Fibroblast of skin of left biceps (primary cell): ENCODE data around the gene CLDN6.

ENCODE experiments used
- DNase-seq, 2 experiments: peaks; one replicate each; pipeline ENCODE4 v3.0.0-alpha.2; 2013; ENCODE audit warnings: low read depth in 2 of 2

CLDN6 gene

GRCh38 chr16:3051494-3051893 is 33.5 kb upstream of the CLDN6 start:
- no peak for DNase-seq

GRCh38 chr16:3051009-3051408 is 33.0 kb upstream of the CLDN6 start:
- DNase-seq: no peak

DNA sequence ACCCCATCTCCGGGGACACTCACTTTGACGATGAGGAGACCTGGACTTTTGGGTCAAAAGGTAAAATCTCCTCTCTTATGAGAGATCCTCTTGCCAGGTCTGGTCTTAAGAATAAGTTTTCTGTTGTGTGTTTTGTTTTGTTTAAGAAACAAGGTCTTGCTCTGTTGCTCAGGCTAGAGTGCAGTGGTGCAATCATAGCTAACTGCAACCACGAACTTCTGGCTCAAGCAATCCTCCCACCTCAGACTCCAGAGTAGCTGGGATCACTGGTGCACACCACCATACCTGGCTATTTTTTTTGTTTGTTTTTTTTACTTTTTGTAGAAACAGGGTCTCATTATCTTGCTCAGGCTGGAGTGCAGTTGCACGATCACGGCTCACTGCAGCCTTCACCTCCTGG is 32.5 kb upstream of the CLDN6 start:
- DNase-seq: no peak

GRCh38 chr16:3049921-3050481 is 32.0 kb upstream of the CLDN6 start:
- DNase-seq: no peak

GRCh38 chr16:3047387-3047720 is 29.4 kb upstream of the CLDN6 start:
- DNase-seq: no peak

DNA sequence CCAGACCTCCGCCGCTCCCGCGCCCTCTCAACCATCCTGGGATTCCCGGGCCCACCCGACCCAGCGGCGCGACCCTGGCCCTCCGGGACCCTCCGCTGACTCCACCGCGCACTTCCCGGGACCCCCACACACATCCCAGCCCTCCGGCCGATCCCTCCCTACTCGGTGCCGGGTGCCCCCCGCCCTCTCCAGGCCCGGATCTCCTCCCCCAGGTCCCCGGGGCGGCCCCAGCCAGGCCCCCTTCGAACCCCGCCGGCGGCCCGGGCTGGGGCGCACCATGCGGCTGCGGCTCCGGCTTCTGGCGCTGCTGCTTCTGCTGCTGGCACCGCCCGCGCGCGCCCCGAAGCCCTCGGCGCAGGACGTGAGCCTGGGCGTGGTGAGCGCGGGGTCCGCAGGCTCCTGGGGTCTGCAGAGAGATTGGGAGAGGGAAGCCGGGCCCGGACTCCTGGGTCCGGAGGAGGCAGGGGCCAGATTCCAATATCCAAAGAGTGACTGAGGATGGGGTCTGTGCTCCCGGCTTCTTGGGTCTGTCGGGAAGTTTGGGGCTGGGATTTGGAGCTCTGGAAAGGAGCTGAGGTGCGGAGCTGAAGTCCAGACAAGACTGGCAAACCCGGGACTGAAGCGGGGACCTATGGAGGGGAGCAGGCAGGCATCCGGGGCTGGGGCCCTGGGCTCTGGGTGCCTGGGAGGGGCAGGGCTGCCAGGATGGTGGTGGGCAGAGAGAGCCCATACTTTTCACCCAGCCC is 28.8 kb upstream of the CLDN6 start:
- DNase-seq: no peak

- no peak for DNase-seq
These were observed 28.0 kb upstream of the CLDN6 start, which contains the start of gene MMP25 for GRCh38 chr16:3045758-3046640. Gene MMP25, plus strand, starts transcription at chr16:3046561. Its CDS starts 357 bp downstream, at chr16:3046918.

DNA sequence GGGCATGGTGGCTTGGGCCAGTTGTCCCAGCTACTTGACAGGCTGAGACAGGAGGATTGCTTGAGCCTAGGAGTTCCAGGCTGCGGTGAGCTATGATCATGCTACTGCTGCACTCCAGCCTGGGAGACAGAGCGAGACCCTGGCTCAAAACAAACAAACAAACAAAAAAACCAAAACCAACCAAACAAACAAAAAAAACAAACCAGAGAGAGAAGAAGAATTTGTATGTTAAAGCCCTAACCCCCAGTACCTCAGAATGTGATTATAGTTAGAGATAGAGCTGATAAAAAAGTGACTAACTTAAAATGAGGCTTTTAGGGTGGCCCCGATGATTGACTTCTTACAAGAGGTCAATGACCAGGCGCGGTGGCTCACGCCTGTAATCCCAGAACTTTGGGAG is 26.7 kb upstream of the CLDN6 start:
- DNase-seq: no peak

DNA sequence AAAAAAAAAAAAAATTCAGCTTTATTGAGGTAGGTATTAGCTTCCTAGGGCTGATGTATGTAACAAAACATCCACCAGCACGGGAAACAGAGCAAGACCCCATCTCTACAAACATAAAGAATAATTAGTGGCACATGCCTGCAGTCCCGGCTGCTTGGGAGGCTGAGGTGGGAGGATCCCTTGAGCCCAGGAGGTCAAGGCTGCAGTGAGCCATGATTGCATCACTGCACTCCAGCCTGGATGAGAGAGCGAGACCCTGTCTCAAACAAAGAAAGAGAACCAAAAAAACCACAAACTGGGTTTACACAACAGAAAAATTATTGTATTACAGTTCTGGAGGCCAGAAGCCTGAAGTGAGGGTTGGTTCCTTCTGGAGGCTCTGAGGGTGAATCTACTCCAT is 24.4 kb upstream of the CLDN6 start:
- no peak for DNase-seq

GRCh38 chr16:3038896-3039295 is 20.9 kb upstream of the CLDN6 start:
- DNase-seq: no peak

GRCh38 chr16:3038256-3038655 is 20.3 kb upstream of the CLDN6 start:
- no peak for DNase-seq

GRCh38 chr16:3036726-3037315 is 18.8 kb upstream of the CLDN6 start, which contains the start of gene BICDL2:
Gene BICDL2, minus strand, starts transcription at chr16:3036944. Its CDS starts 1,448 bp downstream, at chr16:3035496.
- DNase-seq: no peak

DNA sequence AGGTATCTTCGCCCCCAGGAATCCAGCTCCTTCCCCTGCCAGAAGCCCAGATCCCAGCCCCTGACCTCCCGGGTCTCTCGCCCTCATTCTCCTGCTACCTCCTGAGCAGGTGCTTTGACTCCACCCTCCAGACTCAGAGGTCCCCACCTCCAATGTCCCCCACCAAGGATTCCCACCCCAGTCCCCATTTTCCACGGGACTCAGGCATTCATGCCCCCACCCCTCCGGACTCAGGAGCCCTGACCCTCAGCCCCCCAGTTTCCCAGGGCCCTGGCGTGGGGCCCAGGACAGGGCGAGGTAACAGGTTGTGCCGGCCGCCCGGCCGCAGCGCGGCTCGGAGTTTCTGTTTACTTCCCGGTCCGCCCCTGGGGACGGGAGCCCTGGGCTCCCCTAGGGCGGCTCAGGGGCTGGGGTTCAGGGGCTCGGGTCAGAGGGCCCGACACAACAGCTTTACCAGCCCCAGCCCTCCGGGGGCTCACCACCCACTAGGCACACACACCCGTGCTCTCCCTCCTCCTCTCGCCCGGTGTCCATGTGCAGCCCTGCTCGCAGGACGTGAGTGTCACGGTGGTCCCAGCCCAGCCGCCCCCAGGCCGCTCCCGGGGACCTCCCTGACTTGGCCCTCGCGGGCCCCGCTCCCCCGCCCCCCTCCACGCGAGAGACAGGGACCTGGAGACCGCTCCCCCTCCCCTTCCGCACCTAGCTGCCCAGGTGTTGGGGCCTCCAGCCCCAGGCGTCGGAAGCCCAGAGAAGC is 18.2 kb upstream of the CLDN6 start:
- DNase-seq: no peak

DNA sequence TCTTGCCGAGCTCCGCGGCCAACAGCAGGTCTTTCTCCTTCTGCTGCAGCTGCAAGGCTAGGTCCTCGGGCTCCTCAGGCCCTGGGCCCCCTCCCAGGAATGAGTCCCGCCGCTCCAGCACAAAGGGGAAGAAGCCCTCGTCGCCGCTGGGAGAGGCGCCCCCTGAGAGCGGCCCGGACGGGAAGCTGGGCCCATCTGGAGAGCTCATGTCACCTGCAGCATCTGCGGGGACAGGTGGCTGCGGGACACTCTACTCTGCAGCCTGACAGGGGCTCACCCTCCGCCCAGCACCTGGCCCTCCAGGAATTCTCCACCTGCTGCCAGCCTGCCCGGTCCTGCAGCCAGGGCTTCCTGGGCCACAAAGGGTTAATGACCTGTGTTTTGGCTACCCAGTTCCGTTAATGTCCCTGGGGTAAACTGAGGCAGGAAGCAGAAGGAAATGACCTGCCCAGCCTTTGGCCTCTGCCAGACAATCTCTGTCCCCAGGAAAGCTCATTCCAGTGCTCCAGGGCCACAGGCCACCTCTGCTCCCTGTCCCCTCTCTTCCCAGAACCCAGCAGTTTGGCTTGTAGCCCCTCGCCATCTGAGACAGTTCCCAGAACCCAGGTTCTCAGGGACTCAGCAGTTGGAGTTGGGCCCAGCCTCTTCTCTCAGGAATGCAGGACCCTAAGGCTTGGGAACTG is 17.4 kb upstream of the CLDN6 start:
- no peak for DNase-seq

DNA sequence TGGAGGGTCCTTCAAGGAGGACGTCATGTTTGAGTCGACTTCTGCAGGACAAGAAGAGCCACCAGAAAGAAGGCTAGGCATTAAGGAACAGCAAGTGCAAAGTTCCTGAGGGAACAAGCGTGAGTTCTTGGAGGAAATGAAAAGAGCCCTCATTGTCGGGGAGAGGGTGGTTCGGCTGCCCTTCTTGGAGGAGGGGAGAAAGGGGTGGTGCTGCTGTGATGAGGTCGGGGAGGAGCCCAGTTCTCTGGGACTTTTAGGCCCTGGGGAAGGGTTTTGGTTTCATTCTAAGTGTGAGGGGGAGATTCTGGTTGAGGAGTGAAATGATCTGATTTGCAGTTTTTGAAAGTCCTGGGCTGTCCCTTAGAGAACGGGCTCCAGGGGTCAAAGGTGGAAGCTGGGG is 14.6 kb upstream of the CLDN6 start:
- DNase-seq: no peak

GRCh38 chr16:3030222-3031212 is 12.5 kb upstream of the CLDN6 start:
- no peak for DNase-seq

- no peak for DNase-seq
These were observed 11.7 kb upstream of the CLDN6 start for GRCh38 chr16:3029491-3030221.

GRCh38 chr16:3028716-3029319 is 10.8 kb upstream of the CLDN6 start:
- no peak for DNase-seq
